Breast epithelium (tissue), 4 donors: ENCODE data around the gene SKA1. TPM values are rescaled to one million over a fixed set of nuclear protein-coding genes. Genes with fewer than 3 reads are reported as not detected.
"Not testable (repeated sequence)": the region's sequence is repeated elsewhere in the genome, so short reads cannot be mapped to it uniquely, and the experiment has no call there.

Source experiments
- DNase-seq, 2 donors: peaks; one replicate each; pipeline ENCODE4 v3.0.0-alpha.2; 2019; ENCODE audit warnings: low spot score in 2 of 2
- H3K27ac ChIP-seq, 2 donors: fragments of 200-600 bp; sonication (generic) in 1 of 2; one replicate each; pipeline ENCODE4 v1.5.1; 2016 to 2019; ENCODE audit warnings: mild to moderate bottlenecking in 1 of 2
- H3K27me3 ChIP-seq, 2 donors: fragments of 200-600 bp; sonication (generic) in 1 of 2; one replicate each; pipeline versions ENCODE4 v1.5.1 to v1.6.0; 2017 to 2019; ENCODE audit warnings: control low read depth in 1 of 2, mild to moderate bottlenecking in 1 of 2
- H3K36me3 ChIP-seq: fragments of 200-600 bp; one replicate; pipeline ENCODE4 v1.5.1; 2019
- H3K4me1 ChIP-seq, 2 donors: fragments of 200-600 bp; sonication (generic); one replicate each; pipeline ENCODE4 v1.5.1; 2016 to 2019; ENCODE audit warnings: control low read depth in 1 of 2
- H3K4me3 ChIP-seq, 3 donors: fragments of 200-600 bp; sonication (generic); 1 replicate in 2 of 3; 2 replicates in 1 of 3; pipeline ENCODE4 v1.5.1; 2016 to 2019; ENCODE audit warnings: mild to moderate bottlenecking in 3 of 3, moderate library complexity in 2 of 3
- H3K9me3 ChIP-seq, 2 donors: fragments of 200-600 bp; sonication (generic) in 1 of 2; one replicate each; pipeline ENCODE4 v1.5.1; 2016 to 2019; ENCODE audit warnings: control low read depth in 1 of 2
- POLR2A ChIP-seq: fragments of 450-650 bp; IDR thresholded peaks from one replicate; pipeline ENCODE4 v1.6.1; 2016; ENCODE audit warnings: antibody characterized with exemption, mild to moderate bottlenecking, moderate library complexity
- POLR2AphosphoS5 ChIP-seq, 3 donors: sonication (generic); formaldehyde crosslinking; IDR thresholded peaks; one replicate each; pipeline ENCODE4 v1.6.1; 2017; ENCODE audit warnings: antibody characterized with exemption in 3 of 3
- intact Hi-C: fragments of 100-400 bp; cut with DNase I; formaldehyde crosslinking; loops from one replicate; pipeline ENCODE4 v1.15.1; 2023; ENCODE audit warnings: low total_unique reads
- total RNA-seq, 3 donors: library from RNA; depleted of rRNA; stranded (reverse); fragments of >200 nt; gene quantifications; one replicate each; pipeline ENCODE4 v1.1.0, GENCODE V29; 2016
- TF ChIP-seq, protein P1 (sequence below), 3 donors: fragments of 450-650 bp; IDR thresholded peaks; one replicate each; pipeline ENCODE4 v1.5.1; 2016 to 2017; ENCODE audit warnings: antibody characterized with exemption in 3 of 3, mild to moderate bottlenecking in 3 of 3, moderate library complexity in 3 of 3

SKA1 gene
- total RNA-seq, 3 donors from 2014 or later = 0.48 TPM; not detected in 2

DNA sequence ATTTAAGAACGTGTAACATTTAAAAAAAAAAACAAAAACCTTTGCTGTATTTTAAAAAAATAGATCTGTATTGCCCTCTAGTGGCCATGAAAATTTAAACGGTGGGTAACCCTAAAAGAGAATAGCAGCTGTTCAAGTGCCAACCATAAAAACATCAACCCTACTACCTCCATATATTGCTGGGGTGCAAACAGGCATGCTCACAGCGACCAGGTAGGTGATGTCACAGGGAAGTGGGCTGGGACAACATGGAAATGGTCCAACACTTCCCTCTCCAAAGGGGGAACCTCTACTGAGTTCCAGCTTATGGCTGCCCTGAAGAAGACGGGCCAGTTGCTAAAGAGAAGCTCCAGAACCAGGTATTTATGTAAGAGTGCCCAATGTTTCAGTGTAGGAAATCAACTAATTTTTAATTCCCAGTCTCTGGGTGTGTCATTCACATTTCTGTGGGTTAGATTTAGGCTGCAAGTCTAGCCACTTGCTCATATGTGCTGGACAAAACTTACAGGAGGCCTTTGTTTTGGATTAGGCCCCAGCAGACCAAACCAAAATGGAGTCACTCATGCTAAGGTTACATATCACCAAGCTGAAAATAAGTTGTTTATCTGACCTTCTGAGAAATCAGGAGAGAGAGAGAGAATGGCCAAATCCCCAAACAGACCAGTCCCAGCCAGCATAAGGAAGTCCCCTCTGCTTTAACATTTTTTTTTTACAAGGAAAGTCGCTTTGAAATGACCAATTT is 54.5 kb downstream of the SKA1 start:
- Histone ChIP-seq H3K9me3 (no peaks in the 10 kb centered on the region), H3K27me3 (no peaks in the 10 kb centered on the region), H3K4me3 (no peak overlapping the region), H3K27ac (no peak overlapping the region), H3K36me3 (no peaks in the 10 kb centered on the region), H3K4me1 (no peaks in the 10 kb centered on the region)
- no peak for DNase-seq
- TF ChIP-seq POLR2AphosphoS5 (IDR thresholded peaks at IDR 0.05) = no peak
- TF ChIP-seq, protein P1, sequence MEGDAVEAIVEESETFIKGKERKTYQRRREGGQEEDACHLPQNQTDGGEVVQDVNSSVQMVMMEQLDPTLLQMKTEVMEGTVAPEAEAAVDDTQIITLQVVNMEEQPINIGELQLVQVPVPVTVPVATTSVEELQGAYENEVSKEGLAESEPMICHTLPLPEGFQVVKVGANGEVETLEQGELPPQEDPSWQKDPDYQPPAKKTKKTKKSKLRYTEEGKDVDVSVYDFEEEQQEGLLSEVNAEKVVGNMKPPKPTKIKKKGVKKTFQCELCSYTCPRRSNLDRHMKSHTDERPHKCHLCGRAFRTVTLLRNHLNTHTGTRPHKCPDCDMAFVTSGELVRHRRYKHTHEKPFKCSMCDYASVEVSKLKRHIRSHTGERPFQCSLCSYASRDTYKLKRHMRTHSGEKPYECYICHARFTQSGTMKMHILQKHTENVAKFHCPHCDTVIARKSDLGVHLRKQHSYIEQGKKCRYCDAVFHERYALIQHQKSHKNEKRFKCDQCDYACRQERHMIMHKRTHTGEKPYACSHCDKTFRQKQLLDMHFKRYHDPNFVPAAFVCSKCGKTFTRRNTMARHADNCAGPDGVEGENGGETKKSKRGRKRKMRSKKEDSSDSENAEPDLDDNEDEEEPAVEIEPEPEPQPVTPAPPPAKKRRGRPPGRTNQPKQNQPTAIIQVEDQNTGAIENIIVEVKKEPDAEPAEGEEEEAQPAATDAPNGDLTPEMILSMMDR (IDR thresholded peaks at IDR 0.05) = peak in 2 of 3 donors; percentile 11 to 21
- intact Hi-C loops = no loop called here

DNA sequence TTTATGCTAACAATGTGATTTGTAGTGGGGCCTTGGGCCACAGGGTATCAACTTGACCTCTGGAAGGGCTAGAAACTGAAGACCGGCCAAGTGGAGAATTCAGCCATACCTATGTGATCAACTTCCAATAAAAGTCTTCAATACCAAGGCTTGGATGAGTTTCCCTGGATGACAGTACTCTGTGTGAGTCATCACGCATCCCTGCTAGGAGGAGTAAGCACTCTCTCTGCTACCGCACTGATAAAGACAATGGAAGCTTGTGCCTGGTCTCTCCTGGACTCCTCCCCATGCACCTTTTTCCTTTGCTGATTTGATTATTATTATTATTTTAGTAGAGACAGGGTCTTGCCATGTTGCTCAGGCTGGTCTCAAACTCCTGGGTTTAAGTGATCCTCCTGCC is 58.1 kb downstream of the SKA1 start:
- Histone ChIP-seq H3K4me3 (no peak overlapping the region), H3K27ac (no peak overlapping the region), H3K4me1 (no peaks in the 10 kb centered on the region), H3K27me3 (no peaks in the 10 kb centered on the region), H3K36me3 (no peaks in the 10 kb centered on the region), H3K9me3 (no peaks in the 10 kb centered on the region)
- no peak for DNase-seq
- intact Hi-C loops = no loop called here
- TF ChIP-seq, protein P1 (IDR thresholded peaks at IDR 0.05) = no peak
- TF ChIP-seq POLR2AphosphoS5 (IDR thresholded peaks at IDR 0.05) (no peak), POLR2A (no peak)

DNA sequence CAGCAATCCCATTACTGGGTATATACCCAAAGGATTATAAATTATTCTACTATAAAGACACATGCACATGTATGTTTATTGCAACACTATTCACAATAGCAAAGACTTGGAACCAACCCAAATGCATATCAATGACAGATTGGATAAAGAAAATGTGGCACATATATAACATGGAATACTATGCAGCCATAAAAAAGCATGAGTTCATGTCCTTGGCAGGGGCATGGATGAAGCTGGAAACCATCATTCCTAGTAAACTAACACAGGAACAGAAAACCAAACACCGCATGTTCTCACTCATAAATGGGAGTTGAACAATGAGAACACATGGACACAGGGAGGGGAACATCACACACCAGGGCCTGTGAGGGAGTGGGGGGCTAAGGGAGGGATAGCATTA is 61.9 kb downstream of the SKA1 start:
- DNase-seq, H3K4me1 ChIP-seq, H3K36me3 ChIP-seq, H3K9me3 ChIP-seq, H3K4me3 ChIP-seq, H3K27ac ChIP-seq, intact Hi-C loops, H3K27me3 ChIP-seq: not testable (repeated sequence)

DNA sequence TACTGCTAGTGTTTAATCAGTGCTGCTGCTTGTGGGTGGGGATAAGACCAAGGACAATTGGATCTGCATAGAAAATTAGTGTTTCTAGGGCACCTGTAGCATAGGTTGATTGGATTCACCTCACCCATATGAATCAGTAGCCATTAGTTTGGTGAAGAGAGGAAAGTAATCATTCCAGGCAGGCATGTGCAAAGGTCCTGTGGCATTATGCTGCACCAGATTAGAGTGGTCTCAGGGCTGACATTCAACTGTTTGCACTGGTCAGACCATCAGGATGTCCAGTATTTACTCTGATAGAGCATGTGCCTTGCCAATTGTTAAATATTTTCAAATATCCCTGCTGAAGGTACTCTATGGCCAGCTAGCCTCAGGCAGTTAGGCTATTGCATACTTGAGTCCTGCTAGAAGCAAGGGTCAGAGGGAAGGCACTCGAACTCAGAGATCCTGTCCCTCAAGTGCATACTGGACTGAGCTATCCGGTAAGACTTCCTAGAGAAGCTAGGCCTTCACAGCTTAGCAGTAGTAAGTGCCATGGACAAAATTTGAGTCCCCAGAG is 64.7 kb downstream of the SKA1 start:
- Histone ChIP-seq H3K27me3 (no peaks in the 10 kb centered on the region), H3K9me3 (no peaks in the 10 kb centered on the region), H3K4me1 (no peaks in the 10 kb centered on the region), H3K4me3 (no peak overlapping the region), H3K36me3 (no peaks in the 10 kb centered on the region), H3K27ac (no peak overlapping the region)
- TF ChIP-seq, protein P1 (IDR thresholded peaks at IDR 0.05) = no peak
- TF ChIP-seq POLR2AphosphoS5 (IDR thresholded peaks at IDR 0.05) (no peak), POLR2A (no peak)
- DNase-seq = no peak
- intact Hi-C loops = no loop called here

DNA sequence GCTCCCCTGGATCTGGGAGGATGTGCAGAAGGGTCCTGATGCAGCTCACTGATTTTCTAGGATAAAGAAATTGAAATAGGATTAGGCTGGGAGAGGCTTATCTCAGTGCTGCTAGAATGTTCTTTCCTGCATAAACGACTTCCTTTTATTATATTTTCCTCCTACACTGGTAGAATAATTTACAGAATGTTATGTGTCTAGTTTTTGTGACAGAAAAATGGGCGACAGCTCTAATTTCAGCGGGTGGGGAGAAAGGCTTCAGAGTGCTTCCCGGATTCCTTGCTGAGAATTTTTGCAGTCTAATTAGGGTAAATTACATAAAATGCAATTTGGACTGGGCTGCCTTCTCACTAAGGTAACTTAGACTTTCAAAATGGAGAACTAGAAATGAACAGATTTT is 66.2 kb downstream of the SKA1 start:
- Histone ChIP-seq H3K4me3 (no peak overlapping the region), H3K27ac (no peak overlapping the region), H3K9me3 (no peaks in the 10 kb centered on the region), H3K27me3 (no peaks in the 10 kb centered on the region), H3K36me3 (no peaks in the 10 kb centered on the region), H3K4me1 (no peaks in the 10 kb centered on the region)
- intact Hi-C loops = no loop called here
- TF ChIP-seq POLR2AphosphoS5 (IDR thresholded peaks at IDR 0.05) = no peak
- TF ChIP-seq, protein P1 (IDR thresholded peaks at IDR 0.05) = no peak
- TF ChIP-seq POLR2A = no peak
- no peak for DNase-seq
